Measurements from ENCODE around the gene PLCH1.

PLCH1 gene

DNA sequence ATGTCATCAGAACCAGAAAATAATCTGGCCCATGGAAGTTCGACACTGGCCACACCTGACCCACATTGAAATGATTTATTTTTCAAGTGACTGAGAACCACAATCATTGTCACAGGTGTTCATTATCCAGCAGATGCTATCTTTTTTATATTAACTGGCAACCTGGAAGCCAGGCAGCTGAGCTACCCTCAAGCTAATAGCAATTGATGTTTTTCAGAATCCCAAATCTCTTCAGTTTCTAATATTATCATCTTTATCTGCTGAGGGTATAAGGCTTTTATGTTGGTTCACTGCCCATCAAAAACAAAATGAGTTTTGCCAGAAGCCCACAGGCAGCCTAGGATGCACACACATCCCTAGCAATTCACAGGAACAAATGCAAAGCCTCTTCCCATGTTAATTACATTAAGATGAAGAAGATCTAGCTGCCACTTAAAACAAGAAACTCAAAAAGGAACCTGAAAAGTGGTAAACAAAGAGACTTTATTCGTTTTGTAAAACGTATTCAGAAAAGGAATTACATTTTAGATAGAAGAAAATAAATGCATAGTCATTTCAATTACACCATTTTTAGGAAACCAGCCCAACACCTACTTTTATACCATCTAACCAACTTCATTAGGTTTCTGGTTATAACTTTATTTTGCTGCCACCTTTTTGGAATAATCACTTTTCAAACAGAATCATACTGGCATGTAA, 410.5 kb downstream of the PLCH1 start:
- no peak for DNase-seq

GRCh38 chr3:155332716-155333115, 412.2 kb downstream of the PLCH1 start:
- DNase-seq = no peak

- no peak for DNase-seq
These were observed 413.8 kb downstream of the PLCH1 start for GRCh38 chr3:155331078-155331477.

GRCh38 chr3:155330370-155330769, 414.5 kb downstream of the PLCH1 start:
- no peak for DNase-seq

GRCh38 chr3:155329513-155330048, 415.3 kb downstream of the PLCH1 start:
- DNase-seq = no peak

- no peak for DNase-seq
These were observed 417.0 kb downstream of the PLCH1 start for GRCh38 chr3:155327871-155328270.

DNA sequence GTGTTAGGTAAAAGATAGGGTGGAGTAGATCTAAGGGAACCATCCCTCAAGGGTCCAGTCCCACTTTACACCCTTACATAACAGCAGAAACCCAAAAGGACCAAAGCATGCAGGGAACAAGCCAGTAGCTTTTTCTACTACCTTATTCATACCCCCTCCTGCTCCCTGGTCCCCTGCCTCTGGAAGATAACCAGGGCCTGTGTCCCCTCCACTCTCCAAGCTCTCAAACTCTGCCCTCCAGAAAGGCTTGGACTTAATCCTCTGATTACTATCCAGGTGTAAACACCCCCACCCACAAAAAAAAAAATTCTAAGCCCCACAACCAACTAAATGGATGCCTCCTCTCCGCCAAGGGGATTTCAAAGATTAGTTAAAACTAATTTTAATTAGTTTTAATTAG, 417.4 kb downstream of the PLCH1 start:
- no peak for DNase-seq

DNA sequence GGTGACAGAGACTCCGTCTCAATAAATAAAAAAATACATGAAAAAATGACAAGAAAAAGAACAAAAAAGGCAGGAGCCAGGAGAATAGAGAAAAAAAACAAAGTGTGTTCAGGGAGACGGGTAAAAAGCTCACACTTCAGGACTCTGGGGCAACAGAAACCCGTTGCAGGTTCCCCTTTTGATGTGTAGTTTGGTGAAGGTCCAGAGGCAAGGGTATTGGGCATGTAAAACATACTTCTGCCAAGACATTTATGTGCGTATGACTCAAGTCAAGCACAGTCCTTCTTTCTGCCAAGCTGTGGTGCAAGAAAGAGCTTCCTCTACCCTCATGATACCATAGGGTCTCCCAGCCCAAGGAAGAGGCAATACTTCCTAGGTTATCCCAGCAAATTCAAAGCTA, 418.0 kb downstream of the PLCH1 start:
- DNase-seq = no peak

GRCh38 chr3:155326244-155326643, 418.6 kb downstream of the PLCH1 start:
- no peak for DNase-seq

Measured in fibroblast of skin of back (primary cell).